HK-2 (cell line): Measurements from ENCODE around the gene SGMS1.
A peak's percentile ranks its signal among the peaks of the same experiment; 100 is the strongest.
"Not testable (repeated sequence)": the region's sequence is repeated elsewhere in the genome, so short reads cannot be mapped to it uniquely, and the experiment has no call there.

Experiments used
- DNase-seq: peaks from one replicate; pipeline ENCODE4 v3.0.0-alpha.2; 2018; ENCODE audit not compliant: unreplicated experiment

SGMS1 gene

DNA sequence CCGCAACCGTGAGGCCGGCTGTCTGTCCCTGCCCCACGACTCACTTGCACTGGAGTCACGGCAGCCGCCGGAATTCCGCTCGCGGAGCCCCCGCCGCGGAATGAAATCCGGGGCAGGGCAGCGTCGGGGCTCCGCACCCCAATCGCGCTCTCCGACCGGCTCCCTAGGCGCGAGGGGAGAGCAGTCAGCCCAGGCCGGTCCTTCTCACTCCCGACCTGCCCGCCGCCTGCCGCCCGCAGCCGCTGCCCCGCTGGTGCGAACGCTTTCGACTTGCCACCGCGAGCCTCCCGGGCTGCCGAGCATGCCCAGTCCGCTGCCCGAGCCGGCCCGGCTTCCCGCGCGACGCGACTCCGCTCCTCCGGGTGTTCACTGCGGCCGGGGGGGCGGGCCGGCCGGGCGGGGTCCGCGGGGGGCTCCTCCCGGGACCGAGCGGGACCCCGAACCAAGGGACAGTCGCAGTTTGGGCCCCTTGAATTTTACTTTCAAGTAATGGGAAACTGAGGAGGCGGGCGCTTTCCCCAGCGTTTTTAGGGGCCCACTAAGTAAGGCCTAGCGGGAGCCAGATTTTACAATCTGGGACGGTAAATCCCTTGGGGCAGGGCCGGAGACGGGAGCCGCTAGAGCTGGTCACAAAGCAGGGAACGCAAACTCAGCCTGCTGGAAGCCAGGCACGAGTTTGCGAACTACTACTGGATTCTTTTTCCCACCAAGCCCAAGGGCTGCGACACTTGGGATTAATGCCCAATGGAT lies at the start of gene SGMS1:
TSS of gene SGMS1 (minus strand) at position 294 of the 750 bp plus-strand sequence. CDS start 279,842 bp downstream, outside the sequence.
- DNase-seq = peak; percentile 90

DNA sequence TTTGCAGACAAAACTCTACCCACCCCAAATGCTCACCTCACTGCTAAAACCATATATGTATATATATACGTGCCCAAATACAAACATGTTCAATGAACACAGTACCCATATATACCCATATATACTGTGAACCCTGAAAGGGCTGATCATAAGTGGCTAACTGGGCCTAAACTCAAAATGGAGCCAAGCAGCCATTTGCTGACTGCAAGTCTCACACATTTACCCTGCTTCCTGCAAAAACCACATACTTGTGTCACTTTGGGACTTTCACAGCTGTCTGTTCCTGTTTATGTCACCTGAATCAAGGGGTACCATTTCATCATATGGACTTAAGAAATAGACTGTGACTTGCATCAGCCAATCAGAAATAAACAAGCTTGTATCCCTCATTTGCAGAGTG lies 48.4 kb upstream of the SGMS1 start:
- DNase-seq = not testable (repeated sequence)

GRCh38 chr10:50671645-50672044 lies 47.9 kb upstream of the SGMS1 start:
- DNase-seq = not testable (repeated sequence)

DNA sequence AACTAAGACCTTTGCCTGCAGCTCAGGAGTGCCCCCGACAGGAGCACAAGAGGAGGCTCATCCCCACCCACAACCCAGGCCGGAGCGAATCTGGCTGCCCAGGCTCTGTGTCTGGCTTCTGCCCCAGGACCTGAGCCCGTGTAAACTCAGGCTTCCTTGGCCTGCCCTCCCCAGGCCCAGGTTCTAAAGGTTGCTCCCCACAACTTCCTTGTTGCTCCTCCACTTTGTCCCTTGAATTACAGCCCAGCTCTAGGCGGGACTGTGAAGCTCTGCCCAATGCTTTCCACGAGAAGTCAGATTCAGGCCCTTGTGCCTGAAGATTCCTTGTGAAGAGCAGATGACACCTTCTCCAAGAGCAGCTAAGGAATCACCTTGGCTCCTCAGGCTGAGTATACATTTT lies 46.2 kb upstream of the SGMS1 start:
- DNase-seq = not testable (repeated sequence)

GRCh38 chr10:50667353-50667752 lies 43.6 kb upstream of the SGMS1 start:
- DNase-seq = not testable (repeated sequence)

DNA sequence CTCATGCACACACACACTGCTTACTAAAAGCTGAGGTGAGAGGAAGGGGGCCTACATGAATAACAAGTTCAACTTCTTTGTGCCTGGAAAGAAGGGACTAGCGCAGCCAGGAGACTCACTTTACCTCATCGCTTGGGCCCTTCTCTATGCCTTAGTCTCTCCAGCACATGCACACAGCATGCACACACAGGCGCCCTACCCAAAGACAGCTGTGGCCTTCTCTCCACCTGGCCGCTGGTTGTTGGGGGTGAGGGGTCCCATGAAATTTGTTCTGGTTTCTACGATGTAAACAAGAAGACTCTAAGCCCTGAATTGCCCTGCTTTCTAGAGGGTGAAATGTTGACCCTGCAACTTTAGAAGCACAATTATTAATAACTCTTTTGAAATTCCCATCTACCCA lies 38.7 kb upstream of the SGMS1 start:
- not testable (repeated sequence) for DNase-seq

DNA sequence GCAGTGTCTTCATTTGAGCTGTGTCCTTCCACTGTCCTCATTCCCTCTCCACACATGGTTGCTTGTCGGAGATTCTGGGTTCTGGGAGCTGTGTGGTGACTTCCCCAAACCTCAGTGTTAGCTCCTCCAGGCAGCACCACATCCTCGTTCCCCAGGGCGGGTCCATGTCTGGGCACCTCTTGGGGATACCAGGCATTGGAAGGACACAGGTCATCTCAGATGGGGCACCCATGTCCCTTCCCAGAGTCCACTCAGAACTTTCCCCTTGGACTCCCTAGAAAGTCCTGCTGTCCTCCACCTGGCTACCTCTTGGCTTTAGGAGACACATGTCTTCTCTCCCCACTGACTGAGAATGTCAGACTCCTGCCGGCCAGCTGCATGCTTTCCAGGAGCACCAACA lies 37.8 kb upstream of the SGMS1 start:
- DNase-seq = not testable (repeated sequence)

DNA sequence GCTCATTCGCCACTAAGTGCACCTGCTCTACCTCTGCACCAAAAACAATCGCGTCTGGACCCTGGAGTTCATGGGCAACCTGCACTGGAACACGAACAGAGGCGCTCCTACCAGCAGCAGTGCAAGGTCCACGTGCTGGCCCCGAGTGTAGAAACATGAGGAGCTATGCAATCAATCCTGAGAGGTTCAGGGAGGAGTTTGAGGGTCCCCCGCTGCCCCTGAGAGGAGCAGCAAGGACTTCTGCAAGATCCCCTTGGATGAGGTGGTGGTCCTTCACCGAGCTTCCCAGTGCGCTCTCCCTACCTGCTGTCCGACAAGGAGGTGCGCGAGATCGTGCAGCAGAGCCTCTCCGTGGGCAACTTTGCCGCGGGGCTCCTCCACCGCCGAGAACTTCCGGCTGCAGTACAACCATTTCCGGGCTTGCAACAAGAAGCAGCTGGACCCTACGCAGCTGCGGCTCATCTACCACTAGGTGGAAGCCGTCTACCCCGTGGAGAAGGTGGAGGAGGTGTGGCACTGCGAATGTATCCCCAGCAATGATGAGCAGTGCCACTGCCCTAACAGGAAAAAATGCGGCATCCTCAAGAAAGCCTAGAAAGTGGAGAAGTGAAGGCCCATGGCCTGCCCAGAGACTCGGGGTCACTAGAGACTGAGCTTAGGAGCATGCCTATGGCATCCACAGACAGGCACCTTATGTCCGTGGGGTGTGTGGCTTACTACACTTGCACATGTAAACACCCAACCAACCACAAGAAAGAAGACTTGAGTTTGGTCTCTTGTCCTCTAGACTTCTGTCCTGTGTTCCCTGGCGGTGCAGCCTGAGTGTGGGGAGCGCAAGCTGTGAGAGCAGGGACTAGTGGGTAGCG lies 36.3 kb upstream of the SGMS1 start:
- not testable (repeated sequence) for DNase-seq

DNA sequence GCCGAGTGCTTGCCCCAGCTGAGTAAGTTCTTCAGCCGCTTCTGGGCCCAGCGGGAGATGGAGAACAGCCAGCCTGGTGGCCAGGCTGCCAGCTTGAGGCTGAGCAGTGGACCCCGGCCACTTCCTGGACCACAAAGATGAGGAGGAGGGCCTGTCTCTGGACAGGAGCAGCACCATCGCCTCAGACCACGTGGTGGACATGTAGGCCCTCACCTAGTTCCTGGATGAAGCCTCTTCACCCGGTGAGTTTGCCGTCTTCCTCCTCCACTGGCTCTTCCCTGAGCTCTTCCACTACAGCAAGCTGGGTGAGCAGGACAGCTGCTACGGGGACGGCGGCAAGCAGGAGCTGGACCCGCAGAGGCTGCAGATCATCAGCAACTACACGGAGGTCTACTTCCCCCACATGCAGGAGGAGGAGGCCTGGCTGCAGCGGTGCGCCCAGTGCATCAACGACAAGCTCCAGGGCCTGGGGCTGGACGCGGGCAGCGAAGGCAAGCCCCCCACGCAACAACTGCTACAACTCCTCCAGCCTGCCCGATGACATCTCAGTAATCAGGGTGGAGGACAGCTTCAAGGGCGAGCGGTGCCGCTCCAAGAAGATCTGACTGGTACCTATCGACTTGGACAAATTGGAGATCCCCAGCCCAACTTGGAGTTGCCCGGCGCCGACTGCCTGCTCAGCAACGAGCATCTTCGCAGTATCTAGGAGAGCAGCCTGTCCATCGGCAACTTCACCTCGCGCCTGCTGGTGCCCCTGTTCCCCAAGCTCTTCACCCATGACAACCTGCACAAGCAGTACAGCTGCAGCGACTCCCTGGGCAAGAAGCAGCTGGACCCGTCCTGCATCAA lies 35.5 kb upstream of the SGMS1 start:
- not testable (repeated sequence) for DNase-seq

DNA sequence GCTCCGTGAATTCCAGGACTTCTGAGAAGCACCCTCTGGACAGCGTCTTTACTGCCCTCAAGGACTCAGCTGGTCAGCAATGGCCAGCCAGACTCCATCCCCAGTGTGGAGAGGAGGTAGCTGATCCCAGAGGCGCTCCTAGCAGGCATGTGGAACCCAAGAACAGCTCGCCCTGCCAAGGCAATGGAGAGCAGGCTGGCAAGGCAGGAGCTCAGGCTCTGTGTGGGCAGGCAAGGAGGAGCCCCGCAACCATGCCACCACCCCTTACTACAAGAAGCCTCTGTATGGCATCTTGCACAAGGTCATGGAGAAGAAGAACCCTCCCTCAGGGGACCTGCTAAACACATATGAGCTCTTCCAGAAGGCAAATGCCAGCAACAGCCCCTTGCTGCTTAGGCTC lies 34.4 kb upstream of the SGMS1 start:
- no peak for DNase-seq

DNA sequence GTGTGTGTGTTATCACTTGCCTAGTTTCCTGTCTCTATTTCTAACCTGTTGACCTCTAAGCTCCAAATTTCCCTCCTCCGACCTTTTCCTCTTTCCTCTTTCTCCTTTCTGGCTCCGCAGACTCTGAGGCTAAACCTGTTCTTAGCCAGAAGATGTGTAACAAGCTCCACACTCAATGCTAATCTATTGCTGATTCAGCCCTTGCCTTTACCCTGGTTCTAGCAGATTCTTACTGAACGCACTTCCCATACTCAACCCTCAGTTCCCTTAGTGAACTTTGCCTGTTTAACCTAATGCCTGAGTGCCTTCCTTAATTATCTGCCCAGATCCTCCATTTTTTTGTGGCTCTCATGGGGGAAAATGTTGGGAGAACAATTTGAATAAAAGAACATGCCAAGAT lies 30.0 kb upstream of the SGMS1 start:
- no peak for DNase-seq

- DNase-seq = no peak
These were observed 29.4 kb upstream of the SGMS1 start for GRCh38 chr10:50653142-50653541.

DNA sequence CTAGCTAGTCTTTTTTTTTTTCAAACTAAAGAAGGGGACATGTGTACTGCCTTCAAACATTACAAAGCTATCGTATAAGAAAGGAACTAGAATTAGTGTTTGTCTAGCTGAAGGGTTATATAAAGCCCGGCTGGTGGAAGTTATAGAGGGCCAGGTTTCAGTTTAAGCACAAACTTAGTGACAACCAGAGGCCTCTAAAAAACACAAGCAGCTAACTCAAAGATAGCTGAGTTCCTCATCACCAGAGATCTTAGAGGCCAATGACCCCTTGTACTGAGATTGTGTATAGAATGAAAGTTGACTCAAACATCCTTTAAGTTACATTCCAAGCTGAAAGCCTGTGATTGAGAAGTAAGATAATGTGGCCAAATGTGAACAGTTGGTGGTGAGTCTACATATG lies 28.1 kb upstream of the SGMS1 start:
- DNase-seq = no peak

GRCh38 chr10:50650481-50650880 lies 26.7 kb upstream of the SGMS1 start:
- no peak for DNase-seq

- DNase-seq = no peak
These were observed 25.1 kb upstream of the SGMS1 start for GRCh38 chr10:50648935-50649227.

GRCh38 chr10:50648089-50648934 lies 24.6 kb upstream of the SGMS1 start:
- DNase-seq = no peak

DNA sequence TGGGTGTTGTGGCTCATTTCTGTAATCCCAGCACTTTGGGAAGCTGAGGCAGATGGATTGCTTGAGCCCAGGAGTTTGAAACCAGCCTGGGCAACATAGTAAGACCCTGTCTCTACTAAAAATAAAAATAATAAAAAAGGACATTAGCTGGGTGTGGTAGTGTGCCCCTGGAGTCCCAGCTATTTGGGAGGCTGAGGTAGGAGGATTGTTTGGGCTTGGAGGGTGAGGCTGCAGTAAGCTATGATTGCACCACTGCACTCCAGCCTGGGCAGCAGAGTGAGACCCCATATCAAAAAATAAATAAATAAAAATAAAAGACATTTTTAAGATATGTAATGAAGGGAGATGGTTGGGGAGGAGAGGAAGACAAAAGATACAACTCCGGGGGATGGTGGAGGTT lies 23.6 kb upstream of the SGMS1 start:
- DNase-seq = not testable (repeated sequence)

- DNase-seq = no peak
These were observed 21.5 kb upstream of the SGMS1 start for GRCh38 chr10:50645236-50645635.

DNA sequence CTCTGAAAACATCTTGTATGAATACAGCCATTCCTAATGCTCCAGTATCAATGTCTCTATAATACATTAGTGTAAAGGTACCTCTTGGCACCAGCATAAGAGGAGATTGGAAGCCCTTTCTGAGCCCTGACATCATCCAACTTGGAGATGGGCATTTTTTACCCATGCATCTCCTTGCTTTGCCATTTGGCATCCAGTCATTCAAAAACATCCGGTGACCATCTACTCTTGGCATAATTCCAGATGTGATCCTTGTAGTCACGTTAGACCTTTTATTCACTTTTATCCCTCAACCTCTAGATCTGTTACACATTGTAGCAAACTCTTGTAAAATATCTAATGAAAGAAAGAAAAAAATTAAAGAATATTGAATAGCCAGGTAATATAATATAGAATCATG lies 17.9 kb upstream of the SGMS1 start:
- no peak for DNase-seq

- no peak for DNase-seq
These were observed 16.5 kb upstream of the SGMS1 start for GRCh38 chr10:50640238-50640637.
